ENCODE results near the gene LLGL2.

DNA sequence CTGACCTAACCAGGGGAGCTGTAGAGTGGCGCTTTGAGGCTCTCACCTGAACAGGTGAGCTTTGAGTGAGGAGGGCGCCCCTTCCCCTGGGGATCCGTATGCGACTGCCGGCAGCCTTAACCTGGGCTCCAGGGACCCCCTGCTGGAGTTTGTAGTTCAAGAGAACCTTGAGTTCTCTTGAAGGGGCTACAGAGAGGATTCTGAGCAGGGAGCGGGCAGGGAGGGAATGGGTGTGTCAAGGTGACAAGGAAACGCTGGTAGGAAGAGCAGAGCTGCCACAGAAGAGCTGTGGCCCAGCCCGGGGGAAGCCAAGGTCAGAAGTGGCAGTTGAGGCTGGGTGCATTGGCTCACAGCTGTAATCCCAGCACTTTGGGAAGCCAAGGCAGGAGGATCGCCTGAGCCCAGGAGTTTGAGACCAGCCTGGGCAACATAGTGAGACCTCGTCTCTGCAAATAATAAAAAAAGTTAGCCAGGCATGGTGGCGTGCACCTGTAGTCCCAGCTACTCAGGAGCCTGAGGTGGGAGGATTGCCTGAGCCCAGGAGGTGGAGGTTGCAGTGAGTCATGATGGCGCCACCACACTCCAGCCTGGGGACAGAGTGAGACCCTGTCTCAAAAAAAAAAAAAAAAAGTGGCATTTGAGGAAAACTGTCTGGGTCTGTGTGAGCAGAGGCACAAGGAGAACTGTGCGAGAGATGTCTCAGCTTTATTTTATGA lies 1.2 kb downstream of the LLGL2 start:
- TF ChIP-seq, protein P1, sequence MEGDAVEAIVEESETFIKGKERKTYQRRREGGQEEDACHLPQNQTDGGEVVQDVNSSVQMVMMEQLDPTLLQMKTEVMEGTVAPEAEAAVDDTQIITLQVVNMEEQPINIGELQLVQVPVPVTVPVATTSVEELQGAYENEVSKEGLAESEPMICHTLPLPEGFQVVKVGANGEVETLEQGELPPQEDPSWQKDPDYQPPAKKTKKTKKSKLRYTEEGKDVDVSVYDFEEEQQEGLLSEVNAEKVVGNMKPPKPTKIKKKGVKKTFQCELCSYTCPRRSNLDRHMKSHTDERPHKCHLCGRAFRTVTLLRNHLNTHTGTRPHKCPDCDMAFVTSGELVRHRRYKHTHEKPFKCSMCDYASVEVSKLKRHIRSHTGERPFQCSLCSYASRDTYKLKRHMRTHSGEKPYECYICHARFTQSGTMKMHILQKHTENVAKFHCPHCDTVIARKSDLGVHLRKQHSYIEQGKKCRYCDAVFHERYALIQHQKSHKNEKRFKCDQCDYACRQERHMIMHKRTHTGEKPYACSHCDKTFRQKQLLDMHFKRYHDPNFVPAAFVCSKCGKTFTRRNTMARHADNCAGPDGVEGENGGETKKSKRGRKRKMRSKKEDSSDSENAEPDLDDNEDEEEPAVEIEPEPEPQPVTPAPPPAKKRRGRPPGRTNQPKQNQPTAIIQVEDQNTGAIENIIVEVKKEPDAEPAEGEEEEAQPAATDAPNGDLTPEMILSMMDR (IDR thresholded peaks at IDR 0.05), result no peak
- no peak for TF ChIP-seq ZFX (IDR thresholded peaks at IDR 0.05; ENCODE audit: borderline replicate concordance)

Data from 22Rv1 (cell line).